Measurements from ENCODE around the gene C20orf141.

Gene C20orf141

DNA sequence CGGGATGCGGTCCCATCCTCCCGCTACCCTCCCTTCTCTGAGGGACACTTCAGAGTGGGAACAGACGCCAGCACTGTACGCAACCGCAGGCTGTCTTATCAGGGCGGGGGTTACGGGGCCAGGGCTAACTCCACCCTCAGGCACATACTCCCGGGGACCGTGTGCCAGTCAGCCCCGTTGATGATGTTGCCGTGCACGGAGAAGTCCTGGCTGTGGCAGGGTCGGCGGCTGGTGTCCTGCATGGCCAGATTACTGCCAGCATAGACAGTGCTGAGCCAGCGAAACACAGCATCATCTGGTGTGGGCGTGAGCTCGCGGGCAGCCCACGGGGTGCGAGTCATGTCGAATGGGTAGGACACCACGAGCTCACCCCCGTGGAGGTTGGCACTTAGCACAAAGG, 19.3 kb upstream of the C20orf141 start:
- no peak overlapping the region for H3K4me2 ChIP-seq (ENCODE audit: low read length)
- H3F3A ChIP-seq (ENCODE audit: insufficient read depth, low read length) = no peaks in the 10 kb centered on the region
- no peak overlapping the region for H3K9ac ChIP-seq (ENCODE audit: low read length)
- H3K79me2 ChIP-seq (ENCODE audit: insufficient read depth, low read length) = no peaks in the 10 kb centered on the region
- no peaks in the 10 kb centered on the region for H3K4me1 ChIP-seq (ENCODE audit: insufficient read depth, low read length, severe bottlenecking)
- H4K20me1 ChIP-seq (ENCODE audit: insufficient read depth, low read length) = no peaks in the 10 kb centered on the region
- H3K9me2 ChIP-seq (ENCODE audit: low read depth, low read length) = no peaks in the 10 kb centered on the region
- no peak for TF ChIP-seq EZH2 (IDR thresholded peaks at IDR 0.05; ENCODE audit: borderline replicate concordance, low read length)
- TF ChIP-seq, protein P1, sequence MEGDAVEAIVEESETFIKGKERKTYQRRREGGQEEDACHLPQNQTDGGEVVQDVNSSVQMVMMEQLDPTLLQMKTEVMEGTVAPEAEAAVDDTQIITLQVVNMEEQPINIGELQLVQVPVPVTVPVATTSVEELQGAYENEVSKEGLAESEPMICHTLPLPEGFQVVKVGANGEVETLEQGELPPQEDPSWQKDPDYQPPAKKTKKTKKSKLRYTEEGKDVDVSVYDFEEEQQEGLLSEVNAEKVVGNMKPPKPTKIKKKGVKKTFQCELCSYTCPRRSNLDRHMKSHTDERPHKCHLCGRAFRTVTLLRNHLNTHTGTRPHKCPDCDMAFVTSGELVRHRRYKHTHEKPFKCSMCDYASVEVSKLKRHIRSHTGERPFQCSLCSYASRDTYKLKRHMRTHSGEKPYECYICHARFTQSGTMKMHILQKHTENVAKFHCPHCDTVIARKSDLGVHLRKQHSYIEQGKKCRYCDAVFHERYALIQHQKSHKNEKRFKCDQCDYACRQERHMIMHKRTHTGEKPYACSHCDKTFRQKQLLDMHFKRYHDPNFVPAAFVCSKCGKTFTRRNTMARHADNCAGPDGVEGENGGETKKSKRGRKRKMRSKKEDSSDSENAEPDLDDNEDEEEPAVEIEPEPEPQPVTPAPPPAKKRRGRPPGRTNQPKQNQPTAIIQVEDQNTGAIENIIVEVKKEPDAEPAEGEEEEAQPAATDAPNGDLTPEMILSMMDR (IDR thresholded peaks at IDR 0.05; ENCODE audit: low read length) = no peak
- H3K4me3 ChIP-seq (ENCODE audit: low read depth, low read length, poor library complexity, severe bottlenecking) = no peak overlapping the region
- no peaks in the 10 kb centered on the region for H3K36me3 ChIP-seq (ENCODE audit: insufficient read depth, low read length)
- H2AFZ ChIP-seq (ENCODE audit: low read length) = no peak overlapping the region
- peaks cover 9% of the 10 kb centered on the region; the same call in 1 of the 2 replicates for H3K27me3 ChIP-seq (ENCODE audit: insufficient read depth, low read length)
- H3K9me3 ChIP-seq (ENCODE audit: low read length) = no peaks in the 10 kb centered on the region
- H3K27ac ChIP-seq (ENCODE audit: low read depth, low read length, poor library complexity, severe bottlenecking) = no peak overlapping the region

DNA sequence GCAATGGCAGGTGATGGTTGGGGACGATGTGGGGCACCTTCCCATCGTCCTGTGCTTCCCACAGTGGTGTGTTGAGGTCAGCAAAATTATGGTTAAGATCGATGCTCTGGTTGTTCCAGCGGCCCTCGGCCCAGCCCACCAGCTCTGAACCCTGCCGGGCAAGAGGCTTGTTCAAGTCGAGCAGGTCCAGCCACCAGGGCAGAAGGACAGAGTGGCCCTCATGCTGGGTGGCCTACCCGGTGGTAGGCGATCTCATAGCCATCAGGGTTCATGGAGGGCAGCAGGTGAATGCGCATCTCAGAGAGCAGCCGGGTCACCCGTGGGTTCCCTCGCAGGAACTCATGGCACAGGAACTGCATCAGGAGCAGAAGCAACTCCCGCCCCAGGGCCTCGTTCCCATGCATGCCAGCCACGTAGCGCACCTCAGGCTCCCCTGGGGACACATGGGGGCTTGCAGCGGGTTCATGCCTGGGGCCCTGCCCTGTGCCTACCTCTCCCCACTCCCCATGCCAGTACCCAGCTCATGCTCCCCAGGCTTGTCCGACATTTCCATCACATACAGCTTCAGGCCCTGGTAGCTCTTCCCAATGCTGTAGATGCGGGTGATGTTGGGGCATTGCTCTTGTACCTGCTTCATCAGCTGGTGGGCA, 18.7 kb upstream of the C20orf141 start:
- H3K27me3 ChIP-seq (ENCODE audit: insufficient read depth, low read length) = peaks cover 9% of the 10 kb centered on the region; the same call in 1 of the 2 replicates
- H2AFZ ChIP-seq (ENCODE audit: low read length) = no peak overlapping the region
- H3K9me3 ChIP-seq (ENCODE audit: low read length) = no peaks in the 10 kb centered on the region
- no peak overlapping the region for H3K9ac ChIP-seq (ENCODE audit: low read length)
- H3K36me3 ChIP-seq (ENCODE audit: insufficient read depth, low read length) = no peaks in the 10 kb centered on the region
- no peaks in the 10 kb centered on the region for H3K9me2 ChIP-seq (ENCODE audit: low read depth, low read length)
- H4K20me1 ChIP-seq (ENCODE audit: insufficient read depth, low read length) = no peaks in the 10 kb centered on the region
- TF ChIP-seq EZH2 (IDR thresholded peaks at IDR 0.05; ENCODE audit: borderline replicate concordance, low read length) = no peak
- TF ChIP-seq, protein P1 (IDR thresholded peaks at IDR 0.05; ENCODE audit: low read length) = no peak
- H3F3A ChIP-seq (ENCODE audit: insufficient read depth, low read length) = no peaks in the 10 kb centered on the region
- H3K4me2 ChIP-seq (ENCODE audit: low read length) = no peak overlapping the region
- no peaks in the 10 kb centered on the region for H3K4me1 ChIP-seq (ENCODE audit: insufficient read depth, low read length, severe bottlenecking)
- no peak overlapping the region for H3K4me3 ChIP-seq (ENCODE audit: low read depth, low read length, poor library complexity, severe bottlenecking)
- H3K27ac ChIP-seq (ENCODE audit: low read depth, low read length, poor library complexity, severe bottlenecking) = no peak overlapping the region
- H3K79me2 ChIP-seq (ENCODE audit: insufficient read depth, low read length) = no peaks in the 10 kb centered on the region

DNA sequence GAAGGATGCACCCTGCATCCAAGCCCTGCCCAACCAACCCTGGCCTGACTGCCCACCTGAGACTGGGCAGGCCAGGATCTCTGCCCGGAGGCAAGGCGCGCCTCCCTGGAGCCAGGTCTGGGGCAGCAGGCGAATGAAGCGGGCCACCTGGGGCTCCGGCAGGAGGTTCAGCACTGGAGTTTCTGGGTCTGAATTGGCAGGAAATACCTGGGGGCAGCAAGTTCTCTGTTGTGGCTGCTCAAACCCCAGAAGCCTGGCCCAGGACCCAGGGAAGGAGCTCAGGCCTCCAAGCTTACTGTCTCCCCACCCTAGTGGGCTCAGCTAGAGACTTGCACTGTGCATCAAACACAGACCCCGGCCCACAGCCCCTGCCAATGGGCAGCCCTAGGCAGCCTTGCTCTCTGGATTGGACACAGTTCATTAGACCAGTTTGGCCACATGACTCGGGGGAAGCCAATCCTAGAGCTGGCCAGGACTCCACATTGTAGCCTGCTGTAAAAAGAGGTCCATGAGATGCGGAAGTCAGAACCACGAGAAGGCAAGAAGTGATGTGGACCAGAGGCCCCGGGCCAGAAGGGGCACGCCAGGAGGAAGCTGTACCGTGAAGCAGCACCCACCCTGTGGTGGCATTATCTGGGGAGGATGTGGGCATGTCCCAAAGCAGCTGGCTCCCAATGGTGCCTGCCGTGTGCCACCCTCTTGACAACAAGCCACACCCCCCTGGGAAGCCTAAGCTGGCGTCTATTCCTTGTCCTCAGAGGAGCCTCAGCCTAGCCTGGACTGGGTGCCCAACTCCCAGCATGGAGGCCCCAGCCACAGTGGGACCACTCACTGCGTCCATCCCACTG, 17.4 kb upstream of the C20orf141 start:
- no peaks in the 10 kb centered on the region for H3K4me1 ChIP-seq (ENCODE audit: insufficient read depth, low read length, severe bottlenecking)
- no peak overlapping the region for H2AFZ ChIP-seq (ENCODE audit: low read length)

More for the DNA sequence above, 17.4 kb upstream of the C20orf141 start:
- H3K27me3 ChIP-seq (ENCODE audit: insufficient read depth, low read length) = peaks cover 9% of the 10 kb centered on the region; the same call in 1 of the 2 replicates
- H4K20me1 ChIP-seq (ENCODE audit: insufficient read depth, low read length) = no peaks in the 10 kb centered on the region
- TF ChIP-seq EZH2 (IDR thresholded peaks at IDR 0.05; ENCODE audit: borderline replicate concordance, low read length) = no peak
- TF ChIP-seq, protein P1 (IDR thresholded peaks at IDR 0.05; ENCODE audit: low read length) = no peak
- H3F3A ChIP-seq (ENCODE audit: insufficient read depth, low read length) = no peaks in the 10 kb centered on the region
- no peak overlapping the region for H3K4me2 ChIP-seq (ENCODE audit: low read length)
- H3K9me3 ChIP-seq (ENCODE audit: low read length) = no peaks in the 10 kb centered on the region
- no peak overlapping the region for H3K4me3 ChIP-seq (ENCODE audit: low read depth, low read length, poor library complexity, severe bottlenecking)
- no peaks in the 10 kb centered on the region for H3K36me3 ChIP-seq (ENCODE audit: insufficient read depth, low read length)
- no peak overlapping the region for H3K27ac ChIP-seq (ENCODE audit: low read depth, low read length, poor library complexity, severe bottlenecking)
- H3K9ac ChIP-seq (ENCODE audit: low read length) = no peak overlapping the region
- no peaks in the 10 kb centered on the region for H3K79me2 ChIP-seq (ENCODE audit: insufficient read depth, low read length)
- H3K9me2 ChIP-seq (ENCODE audit: low read depth, low read length) = no peaks in the 10 kb centered on the region
